Measurements from ENCODE around the gene MMP14. TPM values are rescaled to one million over a fixed set of nuclear protein-coding genes. Genes with fewer than 3 reads are reported as not detected.

The MMP14 gene
- total and polyA plus RNA-seq, 2 of the 13 experiments (the other 11 are each of a cell fraction or from before 2014, with no cell fraction given): 5.2 to 9.8 TPM

DNA sequence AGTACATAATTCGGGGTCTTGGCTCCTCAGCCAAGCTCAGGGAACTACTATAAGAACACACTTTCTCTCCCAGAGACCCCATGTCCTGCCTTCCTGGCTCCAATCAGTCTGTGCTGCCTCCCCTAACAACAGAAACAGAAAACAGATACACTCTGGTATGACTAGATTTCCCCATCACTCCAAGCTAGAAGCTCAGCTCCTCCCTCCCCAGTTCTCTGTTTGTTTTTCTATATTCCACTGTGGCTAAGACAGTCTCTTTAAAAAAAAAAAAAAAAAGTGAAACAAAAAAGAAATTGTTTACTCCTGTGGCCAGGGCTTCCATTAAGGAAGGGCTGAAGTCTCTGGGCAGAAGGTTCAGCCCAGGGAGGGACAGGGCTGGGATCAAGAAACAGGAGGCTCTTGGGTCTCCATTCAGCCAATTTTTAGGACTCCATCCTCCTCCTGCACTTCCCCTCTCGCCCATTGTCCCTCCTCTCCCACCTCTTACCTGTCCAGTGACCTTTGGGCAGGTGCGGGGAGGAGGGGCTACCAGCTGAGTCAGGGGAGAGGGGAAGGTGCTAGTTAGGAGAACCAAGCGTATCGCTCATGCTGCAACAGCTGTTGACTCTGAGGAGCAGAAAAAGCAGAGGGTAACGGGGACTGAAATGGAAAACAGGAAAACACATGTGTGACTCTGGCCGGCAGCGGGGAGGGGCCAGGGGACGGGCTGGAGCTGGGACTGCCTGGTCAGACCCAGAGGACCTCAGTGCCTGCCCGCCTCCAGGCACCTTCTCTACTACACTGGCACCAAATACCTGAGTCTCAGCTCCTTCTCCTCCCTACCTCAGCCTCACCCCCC lies 17.0 kb upstream of the MMP14 start (continued):
- TF ChIP-seq CHD2 (IDR thresholded peaks at IDR 0.05; ENCODE audit: low read depth, low read length) (no peak), IRX3 (CRISPR knock-in tag; IDR thresholded peaks at IDR 0.05; ENCODE audit: borderline replicate concordance, low read depth) (no peak), ZNF891 (CRISPR knock-in tag; IDR thresholded peaks at IDR 0.05) (peak; percentile 32; the same call in 1 of the 2 replicates), ZNF263 (CRISPR knock-in tag; IDR thresholded peaks at IDR 0.05) (peak; percentile 47; the same call in 1 of the 2 replicates), YEATS4 (CRISPR knock-in tag; IDR thresholded peaks at IDR 0.05; ENCODE audit: borderline replicate concordance) (no peak), FOXC1 (CRISPR knock-in tag; IDR thresholded peaks at IDR 0.05; ENCODE audit: borderline replicate concordance) (peak; percentile 87; the same call in 1 of the 2 replicates), ZNF292 (CRISPR knock-in tag; IDR thresholded peaks at IDR 0.05; ENCODE audit: borderline replicate concordance, low read depth) (peak; percentile 90), TSC22D2 (CRISPR knock-in tag; IDR thresholded peaks at IDR 0.05; ENCODE audit: borderline replicate concordance) (no peak), NFE2L1 (CRISPR knock-in tag; IDR thresholded peaks at IDR 0.05; ENCODE audit: borderline replicate concordance) (no peak), ZNF350 (CRISPR knock-in tag; IDR thresholded peaks at IDR 0.05; ENCODE audit: borderline replicate concordance, low read depth) (peak; percentile 50; the same call in 1 of the 2 replicates), TCF7L2 (IDR thresholded peaks at IDR 0.05; ENCODE audit: low read depth, low read length) (no peak), ZNF605 (CRISPR knock-in tag; IDR thresholded peaks at IDR 0.05) (peak; percentile 40; the same call in 1 of the 2 replicates), ZNF230 (CRISPR knock-in tag; IDR thresholded peaks at IDR 0.05) (no peak), ZC3H13 (CRISPR knock-in tag; IDR thresholded peaks at IDR 0.05) (no peak), PITX1 (CRISPR knock-in tag; IDR thresholded peaks at IDR 0.05) (no peak; the same call in 1 of the 2 replicates), ZNF589 (CRISPR knock-in tag; conservative IDR thresholded peaks at IDR 0.05) (no peak), ZNF468 (CRISPR knock-in tag; IDR thresholded peaks at IDR 0.05) (no peak), ZNF530 (CRISPR knock-in tag; IDR thresholded peaks at IDR 0.05; ENCODE audit: low read depth) (no peak)
- TF ChIP-seq, protein P1, sequence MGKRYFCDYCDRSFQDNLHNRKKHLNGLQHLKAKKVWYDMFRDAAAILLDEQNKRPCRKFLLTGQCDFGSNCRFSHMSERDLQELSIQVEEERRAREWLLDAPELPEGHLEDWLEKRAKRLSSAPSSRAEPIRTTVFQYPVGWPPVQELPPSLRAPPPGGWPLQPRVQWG (CRISPR knock-in tag; IDR thresholded peaks at IDR 0.05; ENCODE audit: borderline replicate concordance, low read depth): no peak; the same call in 1 of the 2 replicates
- TF ChIP-seq, protein P2, sequence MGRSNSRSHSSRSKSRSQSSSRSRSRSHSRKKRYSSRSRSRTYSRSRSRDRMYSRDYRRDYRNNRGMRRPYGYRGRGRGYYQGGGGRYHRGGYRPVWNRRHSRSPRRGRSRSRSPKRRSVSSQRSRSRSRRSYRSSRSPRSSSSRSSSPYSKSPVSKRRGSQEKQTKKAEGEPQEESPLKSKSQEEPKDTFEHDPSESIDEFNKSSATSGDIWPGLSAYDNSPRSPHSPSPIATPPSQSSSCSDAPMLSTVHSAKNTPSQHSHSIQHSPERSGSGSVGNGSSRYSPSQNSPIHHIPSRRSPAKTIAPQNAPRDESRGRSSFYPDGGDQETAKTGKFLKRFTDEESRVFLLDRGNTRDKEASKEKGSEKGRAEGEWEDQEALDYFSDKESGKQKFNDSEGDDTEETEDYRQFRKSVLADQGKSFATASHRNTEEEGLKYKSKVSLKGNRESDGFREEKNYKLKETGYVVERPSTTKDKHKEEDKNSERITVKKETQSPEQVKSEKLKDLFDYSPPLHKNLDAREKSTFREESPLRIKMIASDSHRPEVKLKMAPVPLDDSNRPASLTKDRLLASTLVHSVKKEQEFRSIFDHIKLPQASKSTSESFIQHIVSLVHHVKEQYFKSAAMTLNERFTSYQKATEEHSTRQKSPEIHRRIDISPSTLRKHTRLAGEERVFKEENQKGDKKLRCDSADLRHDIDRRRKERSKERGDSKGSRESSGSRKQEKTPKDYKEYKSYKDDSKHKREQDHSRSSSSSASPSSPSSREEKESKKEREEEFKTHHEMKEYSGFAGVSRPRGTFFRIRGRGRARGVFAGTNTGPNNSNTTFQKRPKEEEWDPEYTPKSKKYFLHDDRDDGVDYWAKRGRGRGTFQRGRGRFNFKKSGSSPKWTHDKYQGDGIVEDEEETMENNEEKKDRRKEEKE (IDR thresholded peaks at IDR 0.05): no peak
- TF ChIP-seq, protein P3, sequence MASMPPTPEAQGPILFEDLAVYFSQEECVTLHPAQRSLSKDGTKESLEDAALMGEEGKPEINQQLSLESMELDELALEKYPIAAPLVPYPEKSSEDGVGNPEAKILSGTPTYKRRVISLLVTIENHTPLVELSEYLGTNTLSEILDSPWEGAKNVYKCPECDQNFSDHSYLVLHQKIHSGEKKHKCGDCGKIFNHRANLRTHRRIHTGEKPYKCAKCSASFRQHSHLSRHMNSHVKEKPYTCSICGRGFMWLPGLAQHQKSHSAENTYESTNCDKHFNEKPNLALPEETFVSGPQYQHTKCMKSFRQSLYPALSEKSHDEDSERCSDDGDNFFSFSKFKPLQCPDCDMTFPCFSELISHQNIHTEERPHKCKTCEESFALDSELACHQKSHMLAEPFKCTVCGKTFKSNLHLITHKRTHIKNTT (CRISPR knock-in tag; IDR thresholded peaks at IDR 0.05): no peak
- TF ChIP-seq, protein P4, sequence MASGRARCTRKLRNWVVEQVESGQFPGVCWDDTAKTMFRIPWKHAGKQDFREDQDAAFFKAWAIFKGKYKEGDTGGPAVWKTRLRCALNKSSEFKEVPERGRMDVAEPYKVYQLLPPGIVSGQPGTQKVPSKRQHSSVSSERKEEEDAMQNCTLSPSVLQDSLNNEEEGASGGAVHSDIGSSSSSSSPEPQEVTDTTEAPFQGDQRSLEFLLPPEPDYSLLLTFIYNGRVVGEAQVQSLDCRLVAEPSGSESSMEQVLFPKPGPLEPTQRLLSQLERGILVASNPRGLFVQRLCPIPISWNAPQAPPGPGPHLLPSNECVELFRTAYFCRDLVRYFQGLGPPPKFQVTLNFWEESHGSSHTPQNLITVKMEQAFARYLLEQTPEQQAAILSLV (CRISPR knock-in tag; IDR thresholded peaks at IDR 0.05; ENCODE audit: borderline replicate concordance): no peak
